Fibroblast of skin of right quadriceps (primary cell): ENCODE results near the gene ADAD1.
A peak's percentile ranks its signal among the peaks of the same experiment; 100 is the strongest.

Source experiments
- DNase-seq: peaks from one replicate; pipeline ENCODE4 v3.0.0-alpha.2; 2013

ADAD1 gene

GRCh38 chr4:122456231-122457116 is 77.7 kb downstream of the ADAD1 start, which contains the start of gene IL2:
IL2 (minus strand) TSS chr4:122456725; CDS start chr4:122456440, 285 bp downstream.
- DNase-seq, result no peak

GRCh38 chr4:122458625-122459024 is 79.8 kb downstream of the ADAD1 start:
- DNase-seq, result peak; percentile 19

DNA sequence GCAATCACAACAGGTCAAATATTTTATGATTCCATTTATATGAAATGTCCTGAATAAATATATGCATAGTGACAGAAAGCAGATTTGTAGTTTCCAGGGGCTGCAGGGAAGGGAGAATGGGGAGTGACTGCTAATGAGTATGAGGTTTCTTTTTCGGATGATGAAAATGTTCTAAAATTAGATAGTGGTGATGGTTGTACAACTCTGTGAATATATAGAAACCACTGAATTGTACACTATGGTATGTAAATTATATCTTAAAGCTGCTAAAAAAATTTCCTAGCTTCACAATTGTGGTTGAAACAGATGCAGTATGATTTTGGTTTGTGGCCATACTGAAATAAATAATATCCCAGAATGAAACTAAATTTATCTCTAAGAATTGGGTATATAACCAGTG is 90.6 kb downstream of the ADAD1 start:
- DNase-seq, result no peak

DNA sequence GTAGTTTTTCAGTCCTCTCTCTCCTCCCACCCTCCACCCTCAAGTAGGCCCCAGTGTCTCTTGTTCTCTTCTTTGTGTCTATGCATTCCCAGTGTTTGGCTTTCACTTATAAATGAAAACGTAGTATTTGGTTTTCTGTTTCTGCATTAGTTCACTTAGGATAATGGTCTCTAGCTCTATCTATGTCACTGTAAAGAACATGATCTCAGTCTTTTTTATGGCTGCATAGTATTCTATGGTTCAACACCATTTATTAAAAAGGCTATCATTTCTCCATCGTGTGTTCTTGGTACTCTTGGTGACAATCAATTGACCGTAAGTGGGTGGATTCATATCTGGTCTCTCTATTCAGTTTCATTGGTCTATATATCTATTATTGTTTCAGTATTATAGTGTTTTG is 96.4 kb downstream of the ADAD1 start:
- DNase-seq, result no peak

- DNase-seq, result no peak
Observed at GRCh38 chr4:122476126-122476525, 97.3 kb downstream of the ADAD1 start.

DNA sequence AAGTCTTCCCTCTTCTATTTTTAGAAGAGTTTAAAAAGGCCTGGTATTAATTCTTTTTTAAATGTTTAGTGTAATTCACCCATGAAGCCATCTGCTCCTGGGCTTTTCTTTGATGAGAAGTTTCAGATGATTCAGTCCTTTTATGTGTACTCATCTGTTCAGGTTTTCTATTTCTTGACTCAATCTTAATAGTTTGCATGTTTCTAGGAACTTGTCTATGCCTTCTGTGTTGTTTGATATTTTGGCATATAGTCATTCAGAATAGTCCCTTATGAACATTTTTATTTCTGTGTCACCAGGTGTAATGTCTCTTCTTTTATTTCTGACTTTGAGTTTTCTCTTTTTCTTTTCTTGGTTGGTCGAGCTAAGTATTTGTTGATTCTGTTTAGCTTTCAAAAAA is 97.9 kb downstream of the ADAD1 start:
- DNase-seq, result no peak
